ENCODE measurements around the gene OSBPL1A. TPM values are rescaled to one million over a fixed set of nuclear protein-coding genes. Genes with fewer than 3 reads are reported as not detected.
A peak's percentile ranks its signal among the peaks of the same experiment; 100 is the strongest.
"Not testable (repeated sequence)": the region's sequence is repeated elsewhere in the genome, so short reads cannot be mapped to it uniquely, and the experiment has no call there.

OSBPL1A gene
- total RNA-seq, 2 donors from 2014 or later: 29.7 to 36.9 TPM

- Mint-ChIP-seq H3K4me3 (no peak overlapping the region), H3K27me3 (ENCODE audit: insufficient read depth) (no peaks in the 10 kb centered on the region), H3K9me3 (no peaks in the 10 kb centered on the region), H3K4me1 (peaks cover 38% of the 10 kb centered on the region), H3K36me3 (ENCODE audit: low read depth) (peaks cover 9% of the 10 kb centered on the region), H3K27ac (peak overlapping the region; percentile 10)
- H3K27ac ChIP-seq (ENCODE audit: low read depth, low read length): no peak overlapping the region
- no peak overlapping the region for H3K9ac ChIP-seq (ENCODE audit: extremely low read depth, low read length, poor library complexity, severe bottlenecking)
- no peaks in the 10 kb centered on the region for H3K27me3 ChIP-seq (ENCODE audit: control insufficient read depth, insufficient read depth, low read length, poor library complexity, severe bottlenecking)
- peaks cover 2% of the 10 kb centered on the region for H3K4me1 ChIP-seq (ENCODE audit: control insufficient read depth, insufficient read depth, low read length)
- H3K4me3 ChIP-seq (ENCODE audit: low read length): no peak overlapping the region
- no peaks in the 10 kb centered on the region for H3K9me3 ChIP-seq (ENCODE audit: control insufficient read depth, low read length)
- no peak for DNase-seq
- TF ChIP-seq, protein P1, sequence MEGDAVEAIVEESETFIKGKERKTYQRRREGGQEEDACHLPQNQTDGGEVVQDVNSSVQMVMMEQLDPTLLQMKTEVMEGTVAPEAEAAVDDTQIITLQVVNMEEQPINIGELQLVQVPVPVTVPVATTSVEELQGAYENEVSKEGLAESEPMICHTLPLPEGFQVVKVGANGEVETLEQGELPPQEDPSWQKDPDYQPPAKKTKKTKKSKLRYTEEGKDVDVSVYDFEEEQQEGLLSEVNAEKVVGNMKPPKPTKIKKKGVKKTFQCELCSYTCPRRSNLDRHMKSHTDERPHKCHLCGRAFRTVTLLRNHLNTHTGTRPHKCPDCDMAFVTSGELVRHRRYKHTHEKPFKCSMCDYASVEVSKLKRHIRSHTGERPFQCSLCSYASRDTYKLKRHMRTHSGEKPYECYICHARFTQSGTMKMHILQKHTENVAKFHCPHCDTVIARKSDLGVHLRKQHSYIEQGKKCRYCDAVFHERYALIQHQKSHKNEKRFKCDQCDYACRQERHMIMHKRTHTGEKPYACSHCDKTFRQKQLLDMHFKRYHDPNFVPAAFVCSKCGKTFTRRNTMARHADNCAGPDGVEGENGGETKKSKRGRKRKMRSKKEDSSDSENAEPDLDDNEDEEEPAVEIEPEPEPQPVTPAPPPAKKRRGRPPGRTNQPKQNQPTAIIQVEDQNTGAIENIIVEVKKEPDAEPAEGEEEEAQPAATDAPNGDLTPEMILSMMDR (conservative IDR thresholded peaks at IDR 0.05): no peak
- 85 to 96% methylated on average over 1 of the region's 1 CpG for WGBS, 2 experiments (ENCODE audit: insufficient coverage in 1 of 2, insufficient read length in 1 of 2)
- H3K36me3 ChIP-seq (ENCODE audit: control insufficient read depth, insufficient read depth, low read length): no peaks in the 10 kb centered on the region
Observed at GRCh38 chr18:24381126-24381525, 16.5 kb downstream of the OSBPL1A start.

- H3K4me3 ChIP-seq (ENCODE audit: low read length): no peak overlapping the region
- peaks cover 37% of the 10 kb centered on the region for H3K4me1 Mint-ChIP-seq
- no peaks in the 10 kb centered on the region for H3K27me3 ChIP-seq (ENCODE audit: control insufficient read depth, insufficient read depth, low read length, poor library complexity, severe bottlenecking)
- no peak overlapping the region for H3K9ac ChIP-seq (ENCODE audit: extremely low read depth, low read length, poor library complexity, severe bottlenecking)
- H3K36me3 Mint-ChIP-seq (ENCODE audit: low read depth): peaks cover 17% of the 10 kb centered on the region
- H3K27ac Mint-ChIP-seq: peak overlapping the region; percentile 42
- H3K36me3 ChIP-seq (ENCODE audit: control insufficient read depth, insufficient read depth, low read length): no peaks in the 10 kb centered on the region
- DNase-seq: peak; percentile 56
- no peak overlapping the region for H3K27ac ChIP-seq (ENCODE audit: low read depth, low read length)
- H3K27me3 Mint-ChIP-seq (ENCODE audit: insufficient read depth): no peaks in the 10 kb centered on the region
- H3K4me1 ChIP-seq (ENCODE audit: control insufficient read depth, insufficient read depth, low read length): peaks cover 2% of the 10 kb centered on the region
- WGBS, 2 experiments (ENCODE audit: insufficient coverage in 1 of 2, insufficient read length in 1 of 2): 91 to 97% methylated on average over 6 of the region's 6 CpGs
- H3K4me3 Mint-ChIP-seq: no peak overlapping the region
- H3K9me3 Mint-ChIP-seq: no peaks in the 10 kb centered on the region
- TF ChIP-seq, protein P1 (conservative IDR thresholded peaks at IDR 0.05): no peak
- no peaks in the 10 kb centered on the region for H3K9me3 ChIP-seq (ENCODE audit: control insufficient read depth, low read length)
Observed at GRCh38 chr18:24380163-24380747, 17.4 kb downstream of the OSBPL1A start.

DNA sequence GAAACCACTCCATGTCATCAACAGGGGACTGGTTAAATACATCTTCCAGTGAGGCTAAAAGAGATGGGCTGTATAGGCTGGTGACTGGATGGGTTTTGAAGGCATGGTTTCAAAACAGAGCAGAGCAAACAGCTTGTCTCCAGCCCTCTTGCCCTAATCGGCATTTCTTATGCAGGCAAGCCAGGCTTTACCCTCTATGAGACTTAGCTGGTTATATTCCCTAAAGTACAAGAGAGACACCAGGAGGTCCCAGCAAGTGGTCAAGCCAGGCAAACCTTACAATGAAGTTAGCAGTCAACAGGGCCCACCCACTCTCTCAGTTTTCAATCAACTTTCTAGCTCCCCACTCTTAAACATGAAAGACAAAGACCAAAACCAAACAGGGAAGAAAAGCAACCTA lies 19.0 kb downstream of the OSBPL1A start:
- Mint-ChIP-seq H3K36me3 (ENCODE audit: low read depth) (peaks cover 18% of the 10 kb centered on the region), H3K27ac (peak overlapping the region; percentile 63), H3K4me1 (peaks cover 45% of the 10 kb centered on the region), H3K4me3 (no peak overlapping the region), H3K27me3 (ENCODE audit: insufficient read depth) (no peaks in the 10 kb centered on the region), H3K9me3 (no peaks in the 10 kb centered on the region)
- no peaks in the 10 kb centered on the region for H3K27me3 ChIP-seq (ENCODE audit: control insufficient read depth, insufficient read depth, low read length, poor library complexity, severe bottlenecking)
- no peak overlapping the region for H3K9ac ChIP-seq (ENCODE audit: extremely low read depth, low read length, poor library complexity, severe bottlenecking)
- WGBS, 2 experiments (ENCODE audit: insufficient coverage in 1 of 2, insufficient read length in 1 of 2): 31% methylated on average over 1 of the region's 1 CpG; no CpG with 5 or more reads in 1 of the 2 experiments
- peaks cover 2% of the 10 kb centered on the region for H3K4me1 ChIP-seq (ENCODE audit: control insufficient read depth, insufficient read depth, low read length)
- TF ChIP-seq, protein P1 (conservative IDR thresholded peaks at IDR 0.05): no peak
- no peak overlapping the region for H3K4me3 ChIP-seq (ENCODE audit: low read length)
- H3K36me3 ChIP-seq (ENCODE audit: control insufficient read depth, insufficient read depth, low read length): no peaks in the 10 kb centered on the region
- H3K27ac ChIP-seq (ENCODE audit: low read depth, low read length): no peak overlapping the region
- peak; percentile 64 for DNase-seq
- no peaks in the 10 kb centered on the region for H3K9me3 ChIP-seq (ENCODE audit: control insufficient read depth, low read length)

DNA sequence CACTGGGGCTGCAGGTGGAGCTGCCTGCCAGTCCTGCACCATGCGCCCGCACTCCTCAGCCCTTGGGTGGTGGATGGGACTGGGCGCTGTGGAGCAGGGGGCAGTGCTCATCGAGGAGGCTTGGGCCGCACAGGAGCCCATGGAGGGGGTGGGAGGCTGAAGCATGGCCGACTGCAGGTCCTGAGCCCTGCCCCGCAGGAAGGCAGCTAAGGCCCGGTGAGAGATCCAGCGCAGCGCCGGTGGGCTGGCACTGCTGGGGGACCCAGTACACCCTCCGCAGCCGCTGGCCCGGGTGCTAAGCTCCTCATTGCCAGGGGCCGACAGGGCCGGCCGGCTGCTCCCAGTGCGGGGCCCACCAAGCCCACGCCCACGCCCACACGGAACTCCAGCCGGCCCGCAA lies 21.1 kb downstream of the OSBPL1A start:
- H3K36me3 Mint-ChIP-seq (ENCODE audit: low read depth): peaks cover 23% of the 10 kb centered on the region
- not testable (repeated sequence) for H3K9ac ChIP-seq (ENCODE audit: extremely low read depth, low read length, poor library complexity, severe bottlenecking); H3K9me3 ChIP-seq (ENCODE audit: control insufficient read depth, low read length); H3K4me1 ChIP-seq (ENCODE audit: control insufficient read depth, insufficient read depth, low read length); H3K27me3 ChIP-seq (ENCODE audit: control insufficient read depth, insufficient read depth, low read length, poor library complexity, severe bottlenecking); H3K4me3 ChIP-seq (ENCODE audit: low read length); DNase-seq; H3K9me3 Mint-ChIP-seq; H3K27me3 Mint-ChIP-seq (ENCODE audit: insufficient read depth); H3K4me3 Mint-ChIP-seq; H3K27ac Mint-ChIP-seq; H3K36me3 ChIP-seq (ENCODE audit: control insufficient read depth, insufficient read depth, low read length); H3K27ac ChIP-seq (ENCODE audit: low read depth, low read length)
- 95 to 98% methylated on average over 11 to 23 of the region's 23 CpGs for WGBS, 2 experiments (ENCODE audit: insufficient coverage in 1 of 2, insufficient read length in 1 of 2)
- peaks cover 55% of the 10 kb centered on the region for H3K4me1 Mint-ChIP-seq
